Kidney epithelial cell (primary cell): ENCODE measurements around the gene SERTAD2. TPM values are rescaled to one million over a fixed set of nuclear protein-coding genes. Genes with fewer than 3 reads are reported as not detected.

ENCODE experiments used
- DNase-seq: peaks from one replicate; pipeline ENCODE4 v3.0.0-alpha.2; 2010; ENCODE audit warnings: low read depth
- H3K27me3 ChIP-seq: 2 replicates; pipeline ENCODE4 v1.6.0; 2011; ENCODE audit warnings: low read length; ENCODE audit not compliant: control insufficient read depth, insufficient read depth
- H3K36me3 ChIP-seq: 2 replicates; pipeline ENCODE4 v1.5.1; 2011; ENCODE audit warnings: low read length; ENCODE audit not compliant: control insufficient read depth, insufficient read depth
- H3K4me3 ChIP-seq: 2 replicates; pipeline ENCODE4 v1.5.1; 2011; ENCODE audit warnings: low read depth, mild to moderate bottlenecking, control low read depth, low read length
- CTCF ChIP-seq: IDR thresholded peaks from 2 replicates; pipeline ENCODE4 v1.5.1; 2011; ENCODE audit warnings: mild to moderate bottlenecking, moderate library complexity, low read length, control low read depth, inconsistent platforms; ENCODE audit not compliant: insufficient read depth, poor library complexity, severe bottlenecking
- total RNA-seq: library from RNA; depleted of rRNA; stranded (reverse); fragments of >200 nt; gene quantifications from 2 replicates; pipeline ENCODE4 v1.2.3, GENCODE V29; 2015

The SERTAD2 gene
- total RNA-seq, 1 donor from 2014 or later, result 13.2 TPM

GRCh38 chr2:64587561-64587960 lies 66.2 kb downstream of the SERTAD2 start:
- DNase-seq, result no peak
- no peaks in the 10 kb centered on the region for H3K27me3 ChIP-seq
- H3K4me3 ChIP-seq, result no peak overlapping the region
- no peak for TF ChIP-seq CTCF
- no peaks in the 10 kb centered on the region for H3K36me3 ChIP-seq

GRCh38 chr2:64586883-64587481 lies 66.7 kb downstream of the SERTAD2 start:
- TF ChIP-seq CTCF, result peak; percentile 61
- Histone ChIP-seq H3K27me3 (no peaks in the 10 kb centered on the region), H3K36me3 (no peaks in the 10 kb centered on the region)

GRCh38 chr2:64586054-64586453 lies 67.7 kb downstream of the SERTAD2 start:
- Histone ChIP-seq H3K27me3 (no peaks in the 10 kb centered on the region), H3K36me3 (no peaks in the 10 kb centered on the region), H3K4me3 (no peak overlapping the region)
- no peak for DNase-seq
- TF ChIP-seq CTCF, result no peak

More at GRCh38 chr2:64586883-64587481, 66.7 kb downstream of the SERTAD2 start:
- no peak for DNase-seq
- no peak overlapping the region for H3K4me3 ChIP-seq

- no peaks in the 10 kb centered on the region for H3K36me3 ChIP-seq
- no peak for DNase-seq
- no peak overlapping the region for H3K4me3 ChIP-seq
- no peak for TF ChIP-seq CTCF
- H3K27me3 ChIP-seq, result no peaks in the 10 kb centered on the region
Measured at GRCh38 chr2:64582774-64583340, 70.9 kb downstream of the SERTAD2 start.

GRCh38 chr2:64581777-64582539 lies 71.8 kb downstream of the SERTAD2 start:
- H3K27me3 ChIP-seq, result no peaks in the 10 kb centered on the region
- no peak for TF ChIP-seq CTCF
- no peaks in the 10 kb centered on the region for H3K36me3 ChIP-seq

More at GRCh38 chr2:64581777-64582539, 71.8 kb downstream of the SERTAD2 start:
- no peak for DNase-seq
- no peak overlapping the region for H3K4me3 ChIP-seq

Other genes starting within 250 kb of the SERTAD2 start
- gene LGALSL, start 199.8 kb downstream of the SERTAD2 start, total RNA-seq, result 9.9 and 15.9 TPM in 2 replicates
- gene AFTPH, start 129.6 kb downstream of the SERTAD2 start, total RNA-seq, result 20.3 and 20.5 TPM in 2 replicates